HUES48 (cell line): ENCODE measurements around the gene ARHGAP5.

ENCODE experiments used
- H3K27ac ChIP-seq: one replicate; pipeline ENCODE4 v1.7.0; 2013; ENCODE audit warnings: low read depth, low read length, inconsistent platforms
- H3K27me3 ChIP-seq: 2 replicates; pipeline ENCODE4 v1.6.1; 2013; ENCODE audit warnings: mild to moderate bottlenecking, low read length; ENCODE audit not compliant: control insufficient read depth, insufficient read depth
- H3K36me3 ChIP-seq: 2 replicates; pipeline ENCODE4 v1.6.1; 2013; ENCODE audit warnings: low read length; ENCODE audit not compliant: control insufficient read depth, insufficient read depth
- H3K4me1 ChIP-seq: 2 replicates; pipeline ENCODE4 v1.6.1; 2013; ENCODE audit warnings: mild to moderate bottlenecking, low read length; ENCODE audit not compliant: control insufficient read depth, insufficient read depth
- H3K4me3 ChIP-seq: 2 replicates; pipeline ENCODE4 v1.5.1; 2013; ENCODE audit warnings: mild to moderate bottlenecking, low read depth, low read length
- H3K9ac ChIP-seq: 2 replicates; pipeline ENCODE4 v1.6.1; 2013; ENCODE audit warnings: mild to moderate bottlenecking, low read depth, low read length, moderate library complexity
- H3K9me3 ChIP-seq: 2 replicates; pipeline ENCODE4 v1.6.1; 2013; ENCODE audit warnings: low read length; ENCODE audit not compliant: control insufficient read depth, insufficient read depth

ARHGAP5 gene

DNA sequence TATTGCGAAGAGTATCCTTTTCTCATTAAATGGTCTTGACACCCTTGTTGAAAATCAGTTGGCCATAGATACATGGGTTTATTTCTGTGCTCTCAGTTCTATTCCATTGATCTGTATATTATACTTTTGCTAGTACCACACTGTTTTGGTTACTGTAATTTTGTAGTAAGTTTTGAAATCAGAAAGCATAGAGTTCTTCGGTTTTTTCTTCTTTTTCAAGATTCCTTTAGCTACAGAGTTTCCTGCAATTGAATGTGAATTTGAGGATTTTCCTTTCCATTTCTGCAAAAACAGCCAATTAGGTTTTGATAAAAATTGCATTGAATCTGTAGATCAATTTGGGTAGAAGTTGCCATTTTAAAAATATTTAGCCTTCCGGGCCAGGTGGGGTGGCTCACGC lies 60.2 kb downstream of the ARHGAP5 start:
- no peak overlapping the region for H3K4me3 ChIP-seq
- no peak overlapping the region for H3K9ac ChIP-seq
- no peak overlapping the region for H3K27ac ChIP-seq
- H3K36me3 ChIP-seq = peaks cover 5% of the 10 kb centered on the region
- H3K27me3 ChIP-seq = no peaks in the 10 kb centered on the region
- peaks cover 4% of the 10 kb centered on the region for H3K9me3 ChIP-seq
- peaks cover 6% of the 10 kb centered on the region; the same call in 1 of the 2 replicates for H3K4me1 ChIP-seq

- Histone ChIP-seq H3K36me3 (peaks cover 5% of the 10 kb centered on the region), H3K9ac (no peak overlapping the region), H3K9me3 (peaks cover 4% of the 10 kb centered on the region), H3K4me1 (peaks cover 6% of the 10 kb centered on the region; the same call in 1 of the 2 replicates), H3K27ac (no peak overlapping the region), H3K4me3 (no peak overlapping the region), H3K27me3 (no peaks in the 10 kb centered on the region)
These were observed 60.8 kb downstream of the ARHGAP5 start for GRCh38 chr14:32137892-32138291.

- peaks cover under 1% of the 10 kb centered on the region; the same call in 1 of the 2 replicates for H3K9me3 ChIP-seq
- no peaks in the 10 kb centered on the region for H3K27me3 ChIP-seq
- H3K36me3 ChIP-seq = peaks cover 15% of the 10 kb centered on the region
- no peak overlapping the region for H3K9ac ChIP-seq
- H3K27ac ChIP-seq = no peak overlapping the region
- peaks cover 6% of the 10 kb centered on the region; the same call in 1 of the 2 replicates for H3K4me1 ChIP-seq
- H3K4me3 ChIP-seq = no peak overlapping the region
These were observed 65.2 kb downstream of the ARHGAP5 start for GRCh38 chr14:32142341-32142740.

- Histone ChIP-seq H3K4me1 (peaks cover 6% of the 10 kb centered on the region; the same call in 1 of the 2 replicates), H3K4me3 (no peak overlapping the region), H3K36me3 (peaks cover 20% of the 10 kb centered on the region), H3K9ac (no peak overlapping the region), H3K27ac (no peak overlapping the region), H3K9me3 (no peaks in the 10 kb centered on the region), H3K27me3 (no peaks in the 10 kb centered on the region)
These were observed 65.8 kb downstream of the ARHGAP5 start for GRCh38 chr14:32142754-32143437.

GRCh38 chr14:32150392-32150791 lies 73.3 kb downstream of the ARHGAP5 start:
- peak overlapping the region; percentile 55 for H3K27ac ChIP-seq
- no peaks in the 10 kb centered on the region for H3K27me3 ChIP-seq
- no peak overlapping the region for H3K4me3 ChIP-seq
- no peaks in the 10 kb centered on the region for H3K9me3 ChIP-seq
- peaks cover 75% of the 10 kb centered on the region for H3K36me3 ChIP-seq
- H3K4me1 ChIP-seq = no peaks in the 10 kb centered on the region
- no peak overlapping the region for H3K9ac ChIP-seq

- Histone ChIP-seq H3K4me1 (no peaks in the 10 kb centered on the region), H3K27ac (no peak overlapping the region), H3K36me3 (no peaks in the 10 kb centered on the region), H3K9me3 (no peaks in the 10 kb centered on the region), H3K9ac (no peak overlapping the region), H3K4me3 (no peak overlapping the region), H3K27me3 (no peaks in the 10 kb centered on the region)
These were observed 88.9 kb downstream of the ARHGAP5 start for GRCh38 chr14:32166029-32166428.

DNA sequence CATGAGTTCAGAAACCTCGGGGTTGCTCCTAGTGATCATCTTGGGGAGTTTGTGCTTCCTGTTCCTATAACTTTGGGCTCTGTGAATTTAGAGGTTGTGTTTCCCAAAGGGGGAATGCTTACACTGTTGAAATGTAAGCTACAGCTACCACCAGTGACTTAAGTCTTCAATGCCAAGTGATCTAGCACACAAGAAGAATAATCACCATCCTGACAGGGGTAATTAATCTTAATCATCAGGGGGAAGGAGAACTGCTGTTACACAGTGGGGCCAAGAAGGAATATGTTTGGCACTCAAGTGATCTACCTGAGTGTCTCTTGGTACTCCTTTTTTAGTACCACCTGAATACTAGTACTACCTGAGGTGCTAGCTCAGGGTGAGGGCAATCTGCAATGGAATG lies 89.8 kb downstream of the ARHGAP5 start:
- H3K36me3 ChIP-seq = no peaks in the 10 kb centered on the region
- H3K9me3 ChIP-seq = no peaks in the 10 kb centered on the region
- no peaks in the 10 kb centered on the region for H3K27me3 ChIP-seq
- H3K4me3 ChIP-seq = no peak overlapping the region
- H3K4me1 ChIP-seq = no peaks in the 10 kb centered on the region
- no peak overlapping the region for H3K9ac ChIP-seq
- no peak overlapping the region for H3K27ac ChIP-seq

DNA sequence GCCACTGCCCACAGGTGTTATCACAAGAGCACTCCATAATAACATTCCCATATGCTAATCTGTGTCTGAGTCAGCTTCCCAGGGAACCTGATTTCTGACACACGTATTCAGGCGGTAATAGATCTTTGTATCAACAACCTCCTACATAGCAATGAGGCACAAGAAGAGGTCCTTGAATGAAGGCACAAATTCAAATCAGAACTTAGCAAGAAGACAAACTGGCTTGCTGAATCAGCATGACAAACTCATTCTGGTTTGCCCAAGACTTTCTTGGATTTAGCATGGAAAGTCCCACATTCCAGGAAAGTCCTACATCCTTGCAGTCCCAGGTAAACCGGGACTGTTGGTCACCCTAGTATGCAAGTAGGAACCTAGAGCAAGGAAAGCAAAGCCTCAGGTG lies 90.8 kb downstream of the ARHGAP5 start:
- Histone ChIP-seq H3K27me3 (no peaks in the 10 kb centered on the region), H3K9me3 (no peaks in the 10 kb centered on the region), H3K27ac (no peak overlapping the region), H3K4me1 (no peaks in the 10 kb centered on the region), H3K9ac (no peak overlapping the region), H3K4me3 (no peak overlapping the region), H3K36me3 (no peaks in the 10 kb centered on the region)

GRCh38 chr14:32169191-32169590 lies 92.1 kb downstream of the ARHGAP5 start:
- Histone ChIP-seq H3K4me1 (no peaks in the 10 kb centered on the region), H3K9me3 (no peaks in the 10 kb centered on the region), H3K27ac (no peak overlapping the region), H3K4me3 (no peak overlapping the region), H3K27me3 (no peaks in the 10 kb centered on the region), H3K9ac (no peak overlapping the region), H3K36me3 (no peaks in the 10 kb centered on the region)

GRCh38 chr14:32171469-32171868 lies 94.4 kb downstream of the ARHGAP5 start:
- Histone ChIP-seq H3K36me3 (no peaks in the 10 kb centered on the region), H3K27ac (no peak overlapping the region), H3K27me3 (no peaks in the 10 kb centered on the region), H3K9me3 (no peaks in the 10 kb centered on the region), H3K4me1 (no peaks in the 10 kb centered on the region), H3K9ac (no peak overlapping the region), H3K4me3 (no peak overlapping the region)

- Histone ChIP-seq H3K9me3 (no peaks in the 10 kb centered on the region), H3K36me3 (no peaks in the 10 kb centered on the region), H3K4me3 (no peak overlapping the region), H3K9ac (no peak overlapping the region), H3K27ac (no peak overlapping the region), H3K4me1 (no peaks in the 10 kb centered on the region), H3K27me3 (no peaks in the 10 kb centered on the region)
These were observed 106.3 kb downstream of the ARHGAP5 start for GRCh38 chr14:32183151-32184058.
